ENCODE measurements around the gene SEPTIN2. TPM values are rescaled to one million over a fixed set of nuclear protein-coding genes. Genes with fewer than 3 reads are reported as not detected.

The SEPTIN2 gene
- total RNA-seq, 4 donors from 2014 or later = 340 to 417 (median 365) TPM

GRCh38 chr2:241308832-241309500 lies 6.8 kb upstream of the SEPTIN2 start:
- Histone ChIP-seq H3K9me3 (no peaks in the 10 kb centered on the region), H3K36me3 (no peaks in the 10 kb centered on the region), H3K27ac (no peak overlapping the region), H3K27me3 (no peaks in the 10 kb centered on the region), H3K4me3 (replicated peaks in 1 of 3) (no peak overlapping the region), H3K4me1 (peaks cover 4 to 8% of the 10 kb centered on the region in 2 donors)
- no peak for TF ChIP-seq POLR2A (IDR thresholded peaks at IDR 0.05)
- TF ChIP-seq CTCF (IDR thresholded peaks at IDR 0.05) = no peak
- DNase-seq = no peak
- intact Hi-C loops (cut with DNase I) = no loop called here
- WGBS, 2 donors = 89 to 90% methylated on average over 18 of the region's 18 CpGs

GRCh38 chr2:241309684-241310117 lies 6.0 kb upstream of the SEPTIN2 start:
- DNase-seq = no peak
- H3K27ac ChIP-seq = no peak overlapping the region
- no peaks in the 10 kb centered on the region for H3K27me3 ChIP-seq
- no peaks in the 10 kb centered on the region for H3K36me3 ChIP-seq
- no peaks in the 10 kb centered on the region for H3K9me3 ChIP-seq
- no peak overlapping the region for H3K4me3 ChIP-seq (replicated peaks in 1 of 3)
- intact Hi-C loops (cut with DNase I) = no loop called here
- H3K4me1 ChIP-seq = peaks cover 9 to 12% of the 10 kb centered on the region in 2 donors
- no peak for TF ChIP-seq POLR2A (IDR thresholded peaks at IDR 0.05)
- no peak for TF ChIP-seq CTCF (IDR thresholded peaks at IDR 0.05)
- WGBS, 2 donors = 79 to 85% methylated on average over 2 of the region's 2 CpGs

GRCh38 chr2:241310917-241311566 lies 4.7 kb upstream of the SEPTIN2 start:
- DNase-seq = peak in 1 of 2 donors; percentile 9
- WGBS, 2 donors = 81 to 86% methylated on average over 13 of the region's 13 CpGs
- Histone ChIP-seq H3K27me3 (no peaks in the 10 kb centered on the region), H3K27ac (no peak overlapping the region), H3K4me1 (peaks cover 9 to 12% of the 10 kb centered on the region in 2 donors), H3K9me3 (no peaks in the 10 kb centered on the region), H3K4me3 (replicated peaks in 1 of 3) (no peak overlapping the region), H3K36me3 (no peaks in the 10 kb centered on the region)
- no peak for TF ChIP-seq POLR2A (IDR thresholded peaks at IDR 0.05)
- intact Hi-C loops (cut with DNase I) = no loop called here

GRCh38 chr2:241312082-241312481 lies 3.6 kb upstream of the SEPTIN2 start:
- Histone ChIP-seq H3K27ac (no peak overlapping the region), H3K9me3 (no peaks in the 10 kb centered on the region), H3K4me3 (replicated peaks in 1 of 3) (no peak overlapping the region), H3K4me1 (peaks cover 13 to 16% of the 10 kb centered on the region in 2 donors), H3K36me3 (no peaks in the 10 kb centered on the region), H3K27me3 (no peaks in the 10 kb centered on the region)
- intact Hi-C loops (cut with DNase I) = no loop called here
- DNase-seq = no peak
- TF ChIP-seq POLR2A (IDR thresholded peaks at IDR 0.05) (no peak), CTCF (IDR thresholded peaks at IDR 0.05) (no peak)
- 82 to 85% methylated on average over 4 of the region's 4 CpGs for WGBS, 2 donors

GRCh38 chr2:241313543-241314095 lies 2.1 kb upstream of the SEPTIN2 start:
- peaks cover 20 to 31% of the 10 kb centered on the region in 2 donors for H3K4me1 ChIP-seq
- TF ChIP-seq POLR2A (IDR thresholded peaks at IDR 0.05) = no peak
- no peaks in the 10 kb centered on the region for H3K36me3 ChIP-seq
- no peak overlapping the region for H3K27ac ChIP-seq
- intact Hi-C loops (cut with DNase I) = no loop called here
- DNase-seq = no peak
- H3K4me3 ChIP-seq (replicated peaks in 1 of 3) = no peak overlapping the region
- H3K27me3 ChIP-seq = no peaks in the 10 kb centered on the region
- no peaks in the 10 kb centered on the region for H3K9me3 ChIP-seq
- WGBS, 2 donors = 88 to 90% methylated on average over 8 of the region's 8 CpGs

Data from thyroid gland (tissue), 4 donors.